IMR-90 (cell line): ENCODE measurements around the gene BRME1. TPM values are rescaled to one million over a fixed set of nuclear protein-coding genes. Genes with fewer than 3 reads are reported as not detected.

ENCODE experiments used
- ATAC-seq: fragments of 200-7000 bp; cut with Tn5 transposase; 2 replicates; pipeline ENCODE4 v1.9.1; 2020; ENCODE audit warnings: low read depth, mild to moderate bottlenecking, moderate library complexity
- BruUV-seq: library from RNA; stranded (reverse); fragments of 400-500 nt; replicated peaks from 2 replicates; lab custom pipeline; 2021; lab: Mats Ljungman, UMichigan
- CTCF ChIA-PET: fragments of 300-600 bp; formaldehyde crosslinking; extraction: SDS; loops from one replicate; lab custom pipeline; 2021; ENCODE audit warnings: antibody characterized with exemption; lab: Yijun Ruan, JAX
- POLR2A ChIA-PET: fragments of 300-600 bp; sonication (Branson Sonifier 250); formaldehyde crosslinking; loops from one replicate; lab custom pipeline; 2022; ENCODE audit warnings: antibody characterized with exemption; ENCODE audit not compliant: unreplicated experiment; lab: Charles Lee
- DNase-seq: peaks from one replicate; pipeline ENCODE4 v3.0.0; 2013
- H2AFZ ChIP-seq: replicated peaks from 2 replicates; pipeline ENCODE3; 2013; ENCODE audit warnings: low read length, mild to moderate bottlenecking; ENCODE audit not compliant: poor library complexity
- H2AK5ac ChIP-seq: 2 replicates; pipeline ENCODE4 v1.6.1; 2013; ENCODE audit warnings: low read depth, low read length, inconsistent platforms
- H2AK9ac ChIP-seq: replicated peaks from 2 replicates; pipeline ENCODE3; 2013; ENCODE audit warnings: mild to moderate bottlenecking, low read depth, low read length, moderate library complexity; ENCODE audit not compliant: poor library complexity
- H2BK120ac ChIP-seq: 2 replicates; pipeline ENCODE4 v1.6.1; 2013; ENCODE audit warnings: low read depth, low read length, inconsistent platforms
- H2BK15ac ChIP-seq: 3 replicates; pipeline ENCODE4 v1.6.1; 2013; ENCODE audit warnings: low read depth, low read length, inconsistent platforms
- H2BK20ac ChIP-seq: 2 replicates; pipeline ENCODE4 v1.6.1; 2013; ENCODE audit warnings: low read depth, mild to moderate bottlenecking, inconsistent platforms, low read length, moderate library complexity
- H2BK5ac ChIP-seq: 2 replicates; pipeline ENCODE4 v1.6.1; 2013; ENCODE audit warnings: mild to moderate bottlenecking, low read depth, low read length, inconsistent platforms; ENCODE audit not compliant: poor library complexity, severe bottlenecking
- H3K14ac ChIP-seq: replicated peaks from 2 replicates; pipeline ENCODE4 v1.6.1; 2013; ENCODE audit warnings: low read depth, low read length, inconsistent platforms
- H3K18ac ChIP-seq: 2 replicates; pipeline ENCODE4 v1.6.1; 2013; ENCODE audit warnings: low read depth, low read length, control low read depth
- H3K23ac ChIP-seq: 2 replicates; pipeline ENCODE4 v1.6.1; 2013; ENCODE audit warnings: low read depth, low read length, inconsistent platforms
- H3K27ac ChIP-seq: 2 replicates; pipeline ENCODE4 v1.5.1; 2013; ENCODE audit warnings: mild to moderate bottlenecking, control low read depth, low read length; ENCODE audit not compliant: insufficient read depth
- H3K27me3 ChIP-seq: 2 replicates; pipeline ENCODE4 v1.6.1; 2013; ENCODE audit warnings: low read length; ENCODE audit not compliant: control insufficient read depth, insufficient read depth
- H3K36me3 ChIP-seq: 2 replicates; pipeline ENCODE4 v1.6.1; 2013; ENCODE audit warnings: low read length, mixed read lengths; ENCODE audit not compliant: control insufficient read depth, insufficient read depth
- H3K4ac ChIP-seq: 2 replicates; pipeline ENCODE4 v1.6.1; 2013; ENCODE audit warnings: low read depth, low read length, inconsistent platforms
- H3K4me1 ChIP-seq: 2 replicates; pipeline ENCODE4 v1.6.1; 2013; ENCODE audit warnings: low read length, mixed read lengths; ENCODE audit not compliant: control insufficient read depth, insufficient read depth
- H3K4me2 ChIP-seq: 2 replicates; pipeline ENCODE4 v1.6.1; 2013; ENCODE audit warnings: low read depth, mild to moderate bottlenecking, control low read depth, low read length, moderate library complexity
- H3K4me3 ChIP-seq: 2 replicates; pipeline ENCODE4 v1.5.1; 2013; ENCODE audit warnings: low read depth, mild to moderate bottlenecking, control low read depth, low read length, moderate library complexity; ENCODE audit not compliant: insufficient read depth
- H3K56ac ChIP-seq: 2 replicates; pipeline ENCODE4 v1.6.1; 2013; ENCODE audit warnings: low read length, inconsistent platforms; ENCODE audit not compliant: insufficient read depth; ENCODE audit errors: extremely low read depth
- H3K79me1 ChIP-seq, 2 experiments: 2 replicates each; pipeline ENCODE4 v1.6.1; 2013; ENCODE audit warnings: low read length in 2 of 2, inconsistent platforms in 1 of 2, low read depth in 1 of 2
- H3K9ac ChIP-seq: 2 replicates; pipeline ENCODE4 v1.6.1; 2013; ENCODE audit warnings: low read depth, low read length, control low read depth
- H3K9me1 ChIP-seq: 2 replicates; pipeline ENCODE4 v1.6.1; 2013; ENCODE audit warnings: low read length, inconsistent platforms; ENCODE audit not compliant: insufficient read depth
- H3K9me3 ChIP-seq: 2 replicates; pipeline ENCODE4 v1.6.1; 2013; ENCODE audit warnings: low read length; ENCODE audit not compliant: control insufficient read depth, insufficient read depth
- H4K20me1 ChIP-seq: 2 replicates; pipeline ENCODE4 v1.6.1; 2013; ENCODE audit warnings: low read length, inconsistent platforms; ENCODE audit not compliant: insufficient read depth
- H4K5ac ChIP-seq: 2 replicates; pipeline ENCODE4 v1.6.1; 2013; ENCODE audit warnings: mild to moderate bottlenecking, low read depth, low read length, control low read depth
- H4K8ac ChIP-seq, 2 experiments: 2 replicates each; pipeline ENCODE4 v1.6.1; 2013; ENCODE audit warnings: low read depth in 2 of 2, low read length in 2 of 2, control low read depth in 1 of 2, inconsistent platforms in 1 of 2
- H4K91ac ChIP-seq: 2 replicates; pipeline ENCODE4 v1.6.1; 2013; ENCODE audit warnings: low read depth, low read length, inconsistent platforms; ENCODE audit not compliant: insufficient read depth
- BHLHE40 ChIP-seq: fragments of 150-350 bp; IDR thresholded peaks from 2 replicates; pipeline ENCODE4 v1.6.1; 2016; ENCODE audit warnings: mild to moderate bottlenecking, low read depth, low read length
- CEBPB ChIP-seq: IDR thresholded peaks from 2 replicates; pipeline ENCODE4 v1.6.1; 2012; ENCODE audit warnings: low read depth, low read length, improper control_type of control experiment
- CHD1 ChIP-seq: IDR thresholded peaks from 2 replicates; pipeline ENCODE4 v1.6.1; 2012; ENCODE audit warnings: low read depth, low read length, improper control_type of control experiment
- CTCF ChIP-seq: conservative IDR thresholded peaks from 2 replicates; pipeline ENCODE4 v1.5.1; 2012; ENCODE audit warnings: mild to moderate bottlenecking, low read depth, low read length, improper control_type of control experiment
- ELK1 ChIP-seq: fragments of 150-350 bp; IDR thresholded peaks from 2 replicates; pipeline ENCODE4 v1.6.1; 2016; ENCODE audit warnings: low read depth, mild to moderate bottlenecking, low read length, moderate library complexity, borderline replicate concordance
- FOS ChIP-seq: fragments of 150-350 bp; IDR thresholded peaks from 2 replicates; pipeline ENCODE4 v1.6.1; 2016; ENCODE audit warnings: low read depth, low read length
- MAZ ChIP-seq: IDR thresholded peaks from 2 replicates; pipeline ENCODE4 v1.6.1; 2012; ENCODE audit warnings: low read depth, mild to moderate bottlenecking, low read length, improper control_type of control experiment, moderate library complexity, borderline replicate concordance
- NFE2L2 ChIP-seq: fragments of 150-350 bp; IDR thresholded peaks from 2 replicates; pipeline ENCODE4 v1.6.1; 2016; ENCODE audit warnings: low read depth, mild to moderate bottlenecking, low read length
- USF2 ChIP-seq: fragments of 150-350 bp; IDR thresholded peaks from 2 replicates; pipeline ENCODE4 v1.6.1; 2017; ENCODE audit warnings: mild to moderate bottlenecking, antibody characterized with exemption, low read length, low read depth
- WGBS, 2 experiments: methylation state at CpG; one replicate each; pipeline versions ENCODE4 v1.1.5 to v1.1.7; 2013; ENCODE audit warnings: missing lambda C conversion rate in 2 of 2; ENCODE audit not compliant: insufficient read length in 1 of 2; ENCODE audit errors: extremely low coverage in 2 of 2; 5-methylcytosine and 5-hydroxymethylcytosine counted together
- dilution Hi-C: fragments of 300-500 bp; cut with HindIII; formaldehyde crosslinking; loops from one replicate; pipeline ENCODE4 v1.14.3; 2018; ENCODE audit warnings: low sequenced_read_pairs; ENCODE audit not compliant: unreplicated experiment
- in situ Hi-C: fragments of 300-500 bp; cut with MboI; formaldehyde crosslinking; loops from 3 replicates; pipeline ENCODE4 v1.14.3; 2019; ENCODE audit warnings: low sequenced_read_pairs, inconsistent platforms, mixed read lengths
- intact Hi-C: fragments of 100-400 bp; cut with micrococcal nuclease; formaldehyde crosslinking; loops from 2 replicates; pipeline ENCODE4 v1.10.0; 2022
- polyA plus RNA-seq, 3 experiments: library from polyadenylated mRNA; depleted of rRNA; stranded (reverse); fragments of >200 nt; gene quantifications; 2 replicates each; pipeline ENCODE4 v1.2.3, GENCODE V29; 2012; ENCODE audit warnings: low replicate concordance in 1 of 3
- total RNA-seq: library from RNA; depleted of rRNA; stranded (reverse); fragments of >200 nt; gene quantifications from 2 replicates; pipeline ENCODE4 v1.2.3, GENCODE V29; 2012

Gene BRME1
- total and polyA plus RNA-seq, 2 of the 4 experiments (the other 2 are of a cell fraction) = 0.18 to 0.38 TPM

- intact Hi-C loops = no loop called here
- Histone ChIP-seq H2BK20ac (peak overlapping the region; percentile 93), H3K4me1 (peaks cover 42% of the 10 kb centered on the region), H3K27me3 (no peaks in the 10 kb centered on the region), H3K14ac (peak overlapping the region; percentile 89), H3K36me3 (no peaks in the 10 kb centered on the region), H3K9ac (no peak overlapping the region), H3K79me1 (peaks cover 17 to 65% of the 10 kb centered on the region in 2 experiments), H4K8ac (peak overlapping the region; percentile 86 to 97; a peak in 2 of 4 replicates), H3K18ac (no peak overlapping the region; the same call in 1 of the 2 replicates), H3K9me1 (peaks cover 20% of the 10 kb centered on the region), H3K4ac (peak overlapping the region; percentile 99), H3K9me3 (no peaks in the 10 kb centered on the region), H4K20me1 (peaks cover 5% of the 10 kb centered on the region), H3K4me3 (no peak overlapping the region), H3K23ac (peak overlapping the region; percentile 61; the same call in 1 of the 2 replicates), H3K27ac (peak overlapping the region; percentile 99; the same call in 1 of the 2 replicates), H2BK120ac (peak overlapping the region; percentile 99), H4K91ac (peak overlapping the region; percentile 97; the same call in 1 of the 2 replicates), H2BK5ac (peak overlapping the region; percentile 96), H4K5ac (peak overlapping the region; percentile 43), H3K56ac (no peak overlapping the region), H2AK5ac (peak overlapping the region; percentile 98; the same call in 1 of the 2 replicates), H2AK9ac (peak overlapping the region; percentile 90), H2AFZ (no peak overlapping the region), H2BK15ac (peak overlapping the region; percentile 99; the same call in 1 of the 3 replicates), H3K4me2 (no peak overlapping the region)
- BruUV-seq = no TSS peak
- dilution Hi-C loops = no loop called here
- ChIA-PET POLR2A (no interaction called here), CTCF (no interaction called here)
- TF ChIP-seq NFE2L2 = no peak
- TF ChIP-seq MAZ = no peak
- TF ChIP-seq CEBPB = no peak
- TF ChIP-seq CTCF = no peak
- no peak for TF ChIP-seq USF2
- TF ChIP-seq FOS = no peak
- no peak for TF ChIP-seq CHD1
- TF ChIP-seq ELK1 = no peak
- TF ChIP-seq BHLHE40 = no peak
- ATAC-seq = no peak
- DNase-seq = no peak
- no CpG with 5 or more reads among the region's 4 CpGs for whole genome bisulfite sequencing, 2 experiments
- in situ Hi-C loops = loop anchor here (10.0 to 25.0 kb wide), 2 partner anchors 694 to 1061 kb away; partner anchors contain the start of genes HOOK2, IER2, JUNB and STX10
Measured at GRCh38 chr19:13848340-13848677, 57.6 kb downstream of the BRME1 start.
